HS-27A (cell line): Measurements from ENCODE around the gene CPB2.

Experiments
- DNase-seq: peaks from one replicate; pipeline ENCODE4 v3.0.0-alpha.2; 2012; ENCODE audit warnings: low read depth, missing footprints

Gene CPB2

GRCh38 chr13:46104868-46105267 lies at the start of gene CPB2:
CPB2 (minus strand) TSS chr13:46105033; CDS start chr13:46105009, 24 bp downstream.
- no peak for DNase-seq

DNA sequence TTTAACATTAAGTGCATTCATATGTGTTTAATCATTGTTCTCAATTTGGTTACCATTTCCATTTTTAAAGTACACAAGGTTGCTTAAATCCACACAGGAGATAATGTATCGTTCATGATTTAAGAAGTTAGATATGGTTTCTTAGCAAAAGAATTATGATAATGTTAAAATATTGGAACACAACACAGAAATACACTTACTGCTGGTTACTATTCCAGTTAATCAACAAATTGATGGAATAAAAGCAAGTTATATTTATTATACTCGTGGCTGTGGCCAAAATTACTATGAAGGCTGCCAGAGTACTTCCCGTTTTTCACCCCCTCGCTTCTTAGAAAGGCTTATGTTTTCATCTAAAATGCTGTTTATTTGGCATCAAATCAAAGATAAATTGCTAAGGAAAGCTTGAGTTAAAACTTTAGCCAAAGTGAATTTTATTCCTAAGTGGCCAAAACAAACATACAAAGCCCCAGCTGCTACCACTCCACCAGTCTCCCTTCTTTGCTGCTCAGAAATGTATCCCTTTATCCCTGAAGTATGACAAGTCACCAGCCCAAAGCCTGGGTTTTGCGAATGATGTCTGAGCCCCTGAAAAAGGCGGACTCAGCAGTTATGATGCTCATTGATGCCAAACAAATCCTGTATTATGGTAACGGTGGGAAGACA lies 49.4 kb upstream of the CPB2 start:
- no peak for DNase-seq

DNA sequence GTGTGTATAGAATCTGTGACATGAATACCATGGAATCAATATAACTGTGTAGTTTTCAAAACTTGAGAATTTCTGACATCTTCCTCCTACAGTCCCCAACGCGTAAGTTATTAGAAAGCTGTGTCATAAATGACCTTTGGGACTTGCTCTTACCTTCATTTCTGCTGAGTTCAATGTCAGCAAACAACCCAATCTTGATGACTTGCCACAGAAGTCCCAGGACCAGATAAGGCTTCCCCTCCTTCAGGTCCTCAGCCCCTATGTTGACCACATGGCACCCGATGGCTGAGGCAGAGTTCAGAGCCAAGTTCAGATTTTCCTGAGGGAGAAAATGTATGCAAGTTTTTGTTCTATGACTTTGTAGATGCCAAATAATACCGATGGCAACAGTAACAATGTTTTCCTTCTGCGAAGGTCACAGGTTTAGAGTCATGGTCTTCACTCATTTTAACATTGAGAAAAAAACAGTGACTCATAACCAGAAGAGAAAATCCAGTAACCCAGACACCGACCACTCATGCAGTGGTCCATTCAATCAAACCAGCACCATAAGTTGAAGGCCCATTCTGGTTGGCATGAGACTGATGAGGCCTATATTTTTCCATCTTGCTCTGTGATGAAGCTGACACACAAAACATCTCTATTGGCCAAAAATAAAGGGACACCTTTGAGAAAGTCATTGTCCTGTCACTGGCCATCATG lies 47.9 kb upstream of the CPB2 start:
- DNase-seq, result no peak

DNA sequence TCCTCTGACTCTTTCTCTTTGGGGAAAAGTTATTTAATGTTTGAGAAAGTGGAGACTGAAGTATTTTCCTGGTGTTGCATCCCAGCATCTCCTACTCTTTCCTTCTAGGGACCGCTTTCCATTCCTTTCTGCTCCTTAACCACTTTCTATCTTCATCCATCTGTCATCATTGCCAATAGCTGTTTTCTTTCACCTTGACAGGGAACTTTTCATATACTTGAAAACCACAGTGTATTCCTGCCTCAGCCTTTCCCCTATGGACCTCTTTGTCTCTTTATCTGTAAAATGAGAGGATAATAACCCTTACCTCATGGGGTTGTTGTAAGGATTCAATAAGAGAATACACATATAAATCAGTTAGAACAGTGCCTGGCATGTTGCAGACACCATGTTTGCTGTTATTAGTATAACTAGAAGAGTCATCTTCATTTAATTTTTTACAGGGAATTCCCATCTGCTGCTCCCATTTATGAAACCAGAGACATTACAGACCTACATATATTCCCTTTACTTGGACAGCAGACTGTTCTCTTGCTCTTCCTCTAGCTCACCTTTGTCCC lies 45.4 kb upstream of the CPB2 start:
- no peak for DNase-seq

- no peak for DNase-seq
Observed at GRCh38 chr13:46149272-46150133, 44.7 kb upstream of the CPB2 start.

- DNase-seq, result no peak
Observed at GRCh38 chr13:46146898-46147297, 42.1 kb upstream of the CPB2 start.

GRCh38 chr13:46145950-46146349 lies 41.1 kb upstream of the CPB2 start:
- no peak for DNase-seq

DNA sequence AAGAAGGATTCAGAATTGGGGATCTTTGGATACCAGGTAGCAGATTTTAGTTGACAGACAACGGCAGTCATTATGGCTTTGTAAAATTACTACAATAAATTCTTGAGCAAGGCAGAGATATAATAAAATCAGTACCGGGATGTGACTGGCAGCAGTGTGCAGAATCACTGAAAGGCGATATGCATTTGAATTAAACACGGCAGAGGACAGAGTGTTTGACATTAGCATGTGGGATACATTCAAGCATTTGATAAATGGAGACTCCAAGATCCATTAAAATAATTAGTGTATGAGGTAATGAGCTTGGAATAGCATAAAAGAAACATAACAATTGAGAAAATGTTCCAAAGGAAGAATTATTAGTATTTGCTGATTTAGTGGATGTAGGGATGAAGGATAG lies 40.3 kb upstream of the CPB2 start:
- DNase-seq, result no peak

GRCh38 chr13:46143184-46143701 lies 38.4 kb upstream of the CPB2 start:
- no peak for DNase-seq

DNA sequence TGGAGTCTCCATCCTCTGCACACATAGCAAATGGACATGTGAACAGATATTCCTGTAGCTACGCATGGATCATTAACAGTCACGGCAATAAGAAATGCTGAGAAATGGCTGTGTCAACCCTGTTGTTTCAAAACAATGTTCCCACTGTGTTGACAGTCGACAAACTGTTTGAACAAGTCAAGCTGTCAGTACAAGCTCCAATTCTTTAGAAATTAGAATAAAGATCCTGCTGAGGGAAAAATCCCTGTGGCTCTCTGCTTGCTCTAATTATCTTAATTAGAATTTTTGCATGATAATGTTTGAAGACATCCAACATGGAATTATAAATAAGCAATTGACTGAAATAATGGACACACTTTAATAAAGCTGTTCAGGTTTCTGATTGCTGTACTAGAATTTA lies 37.9 kb upstream of the CPB2 start:
- no peak for DNase-seq

- DNase-seq, result no peak
Observed at GRCh38 chr13:46140044-46140443, 35.2 kb upstream of the CPB2 start.

DNA sequence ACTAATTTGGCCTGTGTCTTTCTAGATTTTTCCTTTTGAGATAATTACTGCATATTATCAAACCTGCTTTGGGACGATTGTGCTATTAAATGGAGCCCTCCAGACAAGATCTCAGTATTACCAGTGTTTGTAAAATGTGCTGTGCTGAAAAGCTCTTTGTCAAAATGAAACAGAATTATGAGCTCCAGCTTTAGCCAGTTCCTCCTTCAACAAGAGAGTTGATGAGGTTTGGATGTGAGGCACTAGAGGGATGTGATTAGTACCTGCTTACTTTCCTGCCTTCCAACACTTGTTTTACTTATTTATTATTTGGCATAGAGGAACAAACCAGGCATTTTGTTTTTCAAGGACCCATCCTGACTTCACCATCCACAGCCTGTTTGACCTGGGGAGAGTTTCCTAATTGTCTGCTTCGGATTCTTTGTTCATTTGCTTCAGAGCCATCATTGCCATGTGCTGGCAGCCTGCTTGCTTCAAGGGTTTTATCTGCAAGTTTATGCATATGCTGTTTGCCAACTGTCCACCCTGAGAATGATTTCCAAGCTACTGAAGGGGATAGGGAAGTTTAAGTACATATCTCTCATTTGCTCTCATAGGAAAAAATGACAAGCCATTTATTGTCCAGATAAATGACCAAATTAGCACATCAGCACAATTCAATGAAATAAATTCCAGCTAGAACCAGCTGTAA lies 32.9 kb upstream of the CPB2 start:
- no peak for DNase-seq

GRCh38 chr13:46136688-46137087 lies 31.9 kb upstream of the CPB2 start:
- no peak for DNase-seq

DNA sequence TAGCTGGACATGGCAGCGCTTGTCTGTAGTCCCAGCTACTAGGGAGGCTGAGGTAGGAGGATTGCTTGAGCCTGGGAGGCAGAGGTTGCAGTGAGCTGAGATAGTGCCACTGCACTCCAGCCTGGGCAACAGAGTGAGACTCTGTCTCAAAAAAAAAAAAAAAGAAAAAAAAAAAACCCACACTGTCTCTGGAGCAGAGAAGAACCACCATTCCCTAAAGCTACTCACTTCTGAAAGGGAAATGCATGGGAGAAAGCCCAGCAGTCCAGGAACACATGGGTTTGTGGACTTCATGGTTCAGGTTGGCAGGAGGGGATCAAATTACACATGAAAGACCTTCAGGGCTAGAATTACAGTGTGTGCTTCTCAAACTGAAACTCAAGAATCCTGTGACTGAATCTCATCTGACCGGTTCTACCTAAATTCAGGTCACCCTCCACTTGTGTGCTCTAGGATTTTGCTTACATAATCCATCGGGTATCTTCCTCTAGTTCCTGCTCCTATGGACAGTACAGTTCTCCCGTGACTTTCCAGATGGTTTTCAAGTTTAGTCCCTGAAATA lies 30.2 kb upstream of the CPB2 start:
- no peak for DNase-seq

GRCh38 chr13:46134494-46134893 lies 29.7 kb upstream of the CPB2 start:
- no peak for DNase-seq

- DNase-seq, result no peak
Observed at GRCh38 chr13:46132109-46132508, 27.3 kb upstream of the CPB2 start.

- DNase-seq, result no peak
Observed at GRCh38 chr13:46131705-46132104, 26.9 kb upstream of the CPB2 start.

DNA sequence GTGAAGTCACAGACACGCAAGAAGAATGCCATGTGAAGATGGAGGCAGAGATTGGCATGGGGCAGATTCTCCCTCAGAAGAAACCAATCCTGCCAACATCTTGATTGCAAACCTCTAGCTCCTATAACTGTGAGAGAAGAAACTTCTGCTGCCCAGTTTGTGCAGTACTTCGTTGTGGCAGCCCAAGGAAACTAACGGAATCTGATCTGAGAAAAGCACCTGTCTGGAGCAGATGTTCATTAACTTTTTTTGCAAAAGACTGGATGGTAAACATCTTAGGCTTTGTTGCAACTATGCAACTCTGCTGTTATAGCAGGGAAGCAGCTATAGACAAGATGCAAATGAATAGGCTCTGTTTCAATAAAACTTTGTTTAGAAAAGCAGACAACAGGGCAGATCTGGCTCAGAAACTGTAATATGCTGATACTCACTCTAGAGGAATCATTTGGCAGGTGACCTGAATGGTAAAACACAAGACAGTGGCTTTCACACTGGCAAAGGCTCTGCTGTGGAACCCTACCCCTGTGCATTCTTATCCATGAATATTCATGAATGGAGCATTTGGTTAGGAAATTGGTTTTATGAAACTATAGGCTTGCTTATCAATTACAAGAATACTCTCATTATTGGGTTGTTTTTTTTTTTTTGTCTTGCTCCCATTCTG lies 25.3 kb upstream of the CPB2 start:
- DNase-seq, result no peak

- no peak for DNase-seq
Observed at GRCh38 chr13:46129124-46129523, 24.3 kb upstream of the CPB2 start.

- no peak for DNase-seq
Observed at GRCh38 chr13:46127358-46128023, 22.7 kb upstream of the CPB2 start.
